ENCODE results near the gene TXNDC11. TPM values are rescaled to one million over a fixed set of nuclear protein-coding genes. Genes with fewer than 3 reads are reported as not detected.

TXNDC11 gene, protein sequence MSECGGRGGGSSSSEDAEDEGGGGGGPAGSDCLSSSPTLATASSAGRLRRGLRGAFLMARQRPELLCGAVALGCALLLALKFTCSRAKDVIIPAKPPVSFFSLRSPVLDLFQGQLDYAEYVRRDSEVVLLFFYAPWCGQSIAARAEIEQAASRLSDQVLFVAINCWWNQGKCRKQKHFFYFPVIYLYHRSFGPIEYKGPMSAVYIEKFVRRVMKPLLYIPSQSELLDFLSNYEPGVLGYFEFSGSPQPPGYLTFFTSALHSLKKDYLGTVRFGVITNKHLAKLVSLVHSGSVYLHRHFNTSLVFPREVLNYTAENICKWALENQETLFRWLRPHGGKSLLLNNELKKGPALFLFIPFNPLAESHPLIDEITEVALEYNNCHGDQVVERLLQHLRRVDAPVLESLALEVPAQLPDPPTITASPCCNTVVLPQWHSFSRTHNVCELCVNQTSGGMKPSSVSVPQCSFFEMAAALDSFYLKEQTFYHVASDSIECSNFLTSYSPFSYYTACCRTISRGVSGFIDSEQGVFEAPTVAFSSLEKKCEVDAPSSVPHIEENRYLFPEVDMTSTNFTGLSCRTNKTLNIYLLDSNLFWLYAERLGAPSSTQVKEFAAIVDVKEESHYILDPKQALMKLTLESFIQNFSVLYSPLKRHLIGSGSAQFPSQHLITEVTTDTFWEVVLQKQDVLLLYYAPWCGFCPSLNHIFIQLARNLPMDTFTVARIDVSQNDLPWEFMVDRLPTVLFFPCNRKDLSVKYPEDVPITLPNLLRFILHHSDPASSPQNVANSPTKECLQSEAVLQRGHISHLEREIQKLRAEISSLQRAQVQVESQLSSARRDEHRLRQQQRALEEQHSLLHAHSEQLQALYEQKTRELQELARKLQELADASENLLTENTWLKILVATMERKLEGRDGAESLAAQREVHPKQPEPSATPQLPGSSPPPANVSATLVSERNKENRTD
- total RNA-seq: 31.9 and 37.7 TPM in 2 replicates

DNA sequence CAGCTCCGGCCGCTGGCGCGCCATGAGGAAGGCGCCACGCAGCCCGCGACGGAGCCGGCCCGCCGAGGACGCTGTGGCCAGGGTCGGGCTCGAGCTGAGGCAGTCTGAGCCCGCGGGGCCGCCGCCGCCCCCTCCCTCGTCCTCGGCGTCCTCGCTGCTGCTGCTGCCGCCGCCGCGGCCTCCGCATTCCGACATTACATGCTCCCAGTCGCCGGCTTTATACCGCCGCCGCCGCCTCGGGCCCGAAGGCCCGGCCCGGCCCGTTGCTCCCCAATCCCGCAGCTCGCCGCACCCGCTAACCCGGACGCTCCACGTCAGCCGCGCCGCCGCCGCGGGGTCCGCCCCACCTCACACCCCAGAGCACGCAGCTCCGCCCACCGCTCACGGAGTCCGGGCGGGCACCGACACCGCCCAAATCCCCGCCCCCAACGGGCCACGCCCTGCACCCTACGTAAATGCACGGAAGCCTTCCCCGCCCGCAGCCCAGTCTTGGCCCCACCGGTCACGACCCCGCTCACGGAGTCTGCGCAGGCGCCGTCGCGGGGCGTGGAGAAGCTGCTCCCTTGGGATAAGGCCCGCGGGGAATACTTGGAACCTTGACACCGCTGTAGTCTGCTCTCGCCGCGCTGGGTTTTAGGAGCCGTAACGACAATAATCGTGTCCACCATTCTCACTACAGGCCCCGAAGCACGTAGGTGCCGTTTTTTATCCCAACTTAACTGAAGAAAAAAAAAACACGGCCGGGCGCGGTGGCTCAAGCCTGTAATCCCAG, at the start of gene TXNDC11:
TSS of gene TXNDC11 (minus strand) at position 322 of the 772 bp plus-strand sequence. CDS start at position 195, 127 bp downstream.

GRCh38 chr16:11667824-11668622, 74.6 kb downstream of the TXNDC11 start, which contains the start of gene SNN:
TSS of gene SNN (plus strand) at chr16:11668455. CDS start at chr16:11676060, 7,605 bp downstream.

Other genes starting within 250 kb of the TXNDC11 start
- gene LITAF, start 155.9 kb downstream of the TXNDC11 start, total RNA-seq: 99.8 and 107 TPM in 2 replicates
- gene SNN, start 74.4 kb downstream of the TXNDC11 start, total RNA-seq: 7.3 and 8.4 TPM in 2 replicates
- 14.5 and 20.1 TPM in 2 replicates for gene ZC3H7A, start 54.4 kb upstream of the TXNDC11 start, total RNA-seq
- 180 and 184 TPM in 2 replicates for gene RSL1D1, start 108.7 kb upstream of the TXNDC11 start, total RNA-seq
- gene GSPT1, start 173.1 kb upstream of the TXNDC11 start, total RNA-seq: 80.9 and 112 TPM in 2 replicates
- 3.2 and 6.6 TPM in 2 replicates for gene NPIPB2, start 199.2 kb upstream of the TXNDC11 start, total RNA-seq
- not detected in 2 replicates for gene TNFRSF17, start 222.4 kb upstream of the TXNDC11 start, total RNA-seq
- gene SNX29, start 233.9 kb upstream of the TXNDC11 start, total RNA-seq: 5.8 and 10.2 TPM in 2 replicates

Data from hair follicular keratinocyte (primary cell).